Neural crest cell (in vitro differentiated cells): ENCODE measurements around the gene TRAPPC6A. TPM values are rescaled to one million over a fixed set of nuclear protein-coding genes. Genes with fewer than 3 reads are reported as not detected.
A peak's percentile ranks its signal among the peaks of the same experiment; 100 is the strongest.

Experiments
- DNase-seq: peaks from one replicate; pipeline ENCODE4 v3.0.0; 2021; ENCODE audit warnings: low read depth, mixed read lengths, low spot score
- H3K27ac Mint-ChIP-seq: one replicate; pipeline ENCODE4 v1.8.0; 2021; ENCODE audit warnings: mild to moderate bottlenecking, mixed read lengths; ENCODE audit not compliant: unreplicated experiment
- H3K27me3 Mint-ChIP-seq: 2 replicates; pipeline ENCODE4 v1.8.0; 2021; ENCODE audit warnings: low read depth, mild to moderate bottlenecking, mixed read lengths
- H3K36me3 Mint-ChIP-seq: 2 replicates; pipeline ENCODE4 v1.8.0; 2021; ENCODE audit warnings: low read depth, mild to moderate bottlenecking, mixed read lengths
- H3K4me1 Mint-ChIP-seq: 2 replicates; pipeline ENCODE4 v1.8.0; 2021; ENCODE audit warnings: mixed read lengths
- H3K4me3 Mint-ChIP-seq: one replicate; pipeline ENCODE4 v1.8.0; 2021; ENCODE audit warnings: mild to moderate bottlenecking, mixed read lengths
- H3K9me3 Mint-ChIP-seq: 2 replicates; pipeline ENCODE4 v1.8.0; 2021; ENCODE audit warnings: mixed read lengths
- CTCF ChIP-seq: fragments of 200-600 bp; sonication (generic); conservative IDR thresholded peaks from 2 replicates; pipeline ENCODE4 v1.5.0; 2021; ENCODE audit warnings: antibody characterized with exemption, mild to moderate bottlenecking
- total RNA-seq: library from RNA; stranded (reverse); gene quantifications from 2 replicates; pipeline ENCODE4 v1.2.1, GENCODE V29; 2021

Gene TRAPPC6A
- total RNA-seq, 1 donor from 2014 or later, result 25.1 TPM

- Mint-ChIP-seq H3K27ac (no peak overlapping the region), H3K9me3 (no peaks in the 10 kb centered on the region), H3K36me3 (no peaks in the 10 kb centered on the region)
Measured at GRCh38 chr19:45186509-45187334, 8.7 kb upstream of the TRAPPC6A start.

GRCh38 chr19:45184115-45184514 lies 6.1 kb upstream of the TRAPPC6A start:
- no peaks in the 10 kb centered on the region for H3K9me3 Mint-ChIP-seq

More at GRCh38 chr19:45186509-45187334, 8.7 kb upstream of the TRAPPC6A start:
- TF ChIP-seq CTCF, result no peak
- Mint-ChIP-seq H3K27me3 (peaks cover 2% of the 10 kb centered on the region), H3K4me3 (peak overlapping the region; percentile 20), H3K4me1 (no peaks in the 10 kb centered on the region)
- no peak for DNase-seq

GRCh38 chr19:45182758-45183157 lies 4.7 kb upstream of the TRAPPC6A start:
- Mint-ChIP-seq H3K36me3 (no peaks in the 10 kb centered on the region), H3K4me3 (no peak overlapping the region), H3K4me1 (peaks cover 15% of the 10 kb centered on the region), H3K27me3 (no peaks in the 10 kb centered on the region), H3K9me3 (no peaks in the 10 kb centered on the region), H3K27ac (no peak overlapping the region)
- DNase-seq, result no peak
- TF ChIP-seq CTCF, result no peak

More at GRCh38 chr19:45184115-45184514, 6.1 kb upstream of the TRAPPC6A start:
- TF ChIP-seq CTCF, result no peak
- Mint-ChIP-seq H3K27ac (no peak overlapping the region), H3K27me3 (no peaks in the 10 kb centered on the region), H3K4me1 (peaks cover 8% of the 10 kb centered on the region), H3K4me3 (no peak overlapping the region), H3K36me3 (no peaks in the 10 kb centered on the region)
- no peak for DNase-seq

GRCh38 chr19:45180936-45181335 lies 2.9 kb upstream of the TRAPPC6A start:
- TF ChIP-seq CTCF, result no peak
- Mint-ChIP-seq H3K4me1 (peaks cover 18% of the 10 kb centered on the region), H3K4me3 (peak overlapping the region; percentile 83), H3K27ac (no peak overlapping the region), H3K27me3 (no peaks in the 10 kb centered on the region), H3K9me3 (no peaks in the 10 kb centered on the region), H3K36me3 (no peaks in the 10 kb centered on the region)
- DNase-seq, result no peak

- no peaks in the 10 kb centered on the region for H3K36me3 Mint-ChIP-seq
- no peak for TF ChIP-seq CTCF
- peak overlapping the region; percentile 90 for H3K4me3 Mint-ChIP-seq
- H3K27me3 Mint-ChIP-seq, result no peaks in the 10 kb centered on the region
- H3K4me1 Mint-ChIP-seq, result peaks cover 22% of the 10 kb centered on the region
- no peaks in the 10 kb centered on the region for H3K9me3 Mint-ChIP-seq
- H3K27ac Mint-ChIP-seq, result no peak overlapping the region
- no peak for DNase-seq
Measured at GRCh38 chr19:45179892-45180370, 1.9 kb upstream of the TRAPPC6A start.
